Measurements from ENCODE around the gene NGB.
"Not testable (repeated sequence)": the region's sequence is repeated elsewhere in the genome, so short reads cannot be mapped to it uniquely, and the experiment has no call there.

The NGB gene

GRCh38 chr14:77296155-77296554 lies 25.1 kb upstream of the NGB start:
- DNase-seq (ENCODE audit: low read depth) = no peak

- no peak for DNase-seq (ENCODE audit: low read depth)
Measured at GRCh38 chr14:77290705-77291104, 19.7 kb upstream of the NGB start.

GRCh38 chr14:77286576-77286975 lies 15.6 kb upstream of the NGB start:
- DNase-seq (ENCODE audit: low read depth) = no peak

GRCh38 chr14:77284466-77284865 lies 13.5 kb upstream of the NGB start:
- no peak for DNase-seq (ENCODE audit: low read depth)

- DNase-seq (ENCODE audit: low read depth) = no peak
Measured at GRCh38 chr14:77284066-77284465, 13.1 kb upstream of the NGB start.

GRCh38 chr14:77281852-77282410 lies 10.9 kb upstream of the NGB start:
- no peak for DNase-seq (ENCODE audit: low read depth)

GRCh38 chr14:77280921-77281320 lies 9.9 kb upstream of the NGB start:
- not testable (repeated sequence) for DNase-seq (ENCODE audit: low read depth)

GRCh38 chr14:77279719-77280118 lies 8.7 kb upstream of the NGB start:
- no peak for DNase-seq (ENCODE audit: low read depth)

- DNase-seq (ENCODE audit: low read depth) = no peak
Measured at GRCh38 chr14:77278461-77279230, 7.6 kb upstream of the NGB start.

- no peak for DNase-seq (ENCODE audit: low read depth)
Measured at GRCh38 chr14:77276959-77277358, 6.0 kb upstream of the NGB start.

GRCh38 chr14:77276295-77276935 lies 5.4 kb upstream of the NGB start:
- no peak for DNase-seq (ENCODE audit: low read depth)

- no peak for DNase-seq (ENCODE audit: low read depth)
Measured at GRCh38 chr14:77275601-77276017, 4.6 kb upstream of the NGB start.

GRCh38 chr14:77275041-77275580 lies 4.1 kb upstream of the NGB start:
- no peak for DNase-seq (ENCODE audit: low read depth)

GRCh38 chr14:77273796-77274195 lies 2.8 kb upstream of the NGB start:
- no peak for DNase-seq (ENCODE audit: low read depth)

GRCh38 chr14:77272261-77272660 lies 1.3 kb upstream of the NGB start:
- no peak for DNase-seq (ENCODE audit: low read depth)

GRCh38 chr14:77270361-77271112 lies 469 bp downstream of the NGB start:
- no peak for DNase-seq (ENCODE audit: low read depth)

GRCh38 chr14:77268989-77269600 lies 1.9 kb downstream of the NGB start:
- DNase-seq (ENCODE audit: low read depth) = no peak

GRCh38 chr14:77267937-77268699 lies 2.9 kb downstream of the NGB start:
- DNase-seq (ENCODE audit: low read depth) = no peak

GRCh38 chr14:77266336-77266735 lies 4.7 kb downstream of the NGB start:
- DNase-seq (ENCODE audit: low read depth) = no peak

GRCh38 chr14:77265561-77266335 lies 5.3 kb downstream of the NGB start:
- DNase-seq (ENCODE audit: low read depth) = no peak

GRCh38 chr14:77265187-77265515 lies 5.9 kb downstream of the NGB start:
- no peak for DNase-seq (ENCODE audit: low read depth)
